Kidney capillary endothelial cell (primary cell): ENCODE data around the gene ZNF554.

Experiments
- DNase-seq: peaks from one replicate; pipeline ENCODE4 v3.0.0-alpha.2; 2018; ENCODE audit warnings: low spot score

ZNF554 gene

GRCh38 chr19:2827840-2828489 lies 8.3 kb downstream of the ZNF554 start:
- DNase-seq: no peak

GRCh38 chr19:2834294-2834871 lies 14.7 kb downstream of the ZNF554 start:
- no peak for DNase-seq

GRCh38 chr19:2837430-2837829 lies 17.8 kb downstream of the ZNF554 start:
- DNase-seq: no peak

- DNase-seq: peak; percentile 97
Observed at GRCh38 chr19:2840794-2841791, 21.4 kb downstream of the ZNF554 start, which contains the start of gene ZNF555. Gene ZNF555 (plus strand): TSS chr19:2841475. CDS start chr19:2841573, 98 bp downstream.

- no peak for DNase-seq
Observed at GRCh38 chr19:2841855-2842574, 22.3 kb downstream of the ZNF554 start.

- no peak for DNase-seq
Observed at GRCh38 chr19:2845107-2845506, 25.4 kb downstream of the ZNF554 start.

GRCh38 chr19:2846180-2846894 lies 26.7 kb downstream of the ZNF554 start:
- no peak for DNase-seq

GRCh38 chr19:2847507-2847906 lies 27.8 kb downstream of the ZNF554 start:
- no peak for DNase-seq

GRCh38 chr19:2848616-2849015 lies 28.9 kb downstream of the ZNF554 start:
- no peak for DNase-seq

GRCh38 chr19:2850256-2850925 lies 30.7 kb downstream of the ZNF554 start:
- no peak for DNase-seq

GRCh38 chr19:2852598-2852997 lies 32.9 kb downstream of the ZNF554 start:
- DNase-seq: no peak

GRCh38 chr19:2853015-2853606 lies 33.4 kb downstream of the ZNF554 start:
- DNase-seq: no peak

- no peak for DNase-seq
Observed at GRCh38 chr19:2854849-2855248, 35.2 kb downstream of the ZNF554 start.

GRCh38 chr19:2856457-2857050 lies 36.9 kb downstream of the ZNF554 start:
- no peak for DNase-seq

- DNase-seq: no peak
Observed at GRCh38 chr19:2858864-2859263, 39.2 kb downstream of the ZNF554 start.

GRCh38 chr19:2863816-2864215 lies 44.1 kb downstream of the ZNF554 start:
- no peak for DNase-seq

GRCh38 chr19:2865334-2866100 lies 45.8 kb downstream of the ZNF554 start:
- DNase-seq: no peak

- DNase-seq: no peak
Observed at GRCh38 chr19:2866495-2867024, 46.9 kb downstream of the ZNF554 start.
